ENCODE data around the gene CCDC88B. TPM values are rescaled to one million over a fixed set of nuclear protein-coding genes. Genes with fewer than 3 reads are reported as not detected.

CCDC88B gene
- total and polyA plus RNA-seq, 2 of the 8 experiments (the other 6 are each of a cell fraction or from before 2014, with no cell fraction given), result 5.9 to 12.5 TPM

GRCh38 chr11:64368673-64369074 is 28.7 kb downstream of the CCDC88B start (continued):
- TF ChIP-seq CHD7 (IDR thresholded peaks at IDR 0.05; ENCODE audit: insufficient replicate concordance, low read length), result no peak
- TF ChIP-seq CHD1 (IDR thresholded peaks at IDR 0.05; ENCODE audit: low read depth, low read length), result no peak
- no peak for TF ChIP-seq TEAD4 (IDR thresholded peaks at IDR 0.05; ENCODE audit: low read depth, low read length)
- no peak for TF ChIP-seq TCF12 (IDR thresholded peaks at IDR 0.05; ENCODE audit: low read depth, low read length)
- no peak for TF ChIP-seq RAD21 (IDR thresholded peaks at IDR 0.05 in 1 of 2, conservative IDR thresholded peaks at IDR 0.05 in 1 of 2; ENCODE audit: low read depth in 2 of 2, low read length in 2 of 2)
- TF ChIP-seq MAX (IDR thresholded peaks at IDR 0.05), result no peak
- TF ChIP-seq E2F6 (IDR thresholded peaks at IDR 0.05), result no peak
- no peak for TF ChIP-seq ZNF274 (IDR thresholded peaks at IDR 0.05; ENCODE audit: borderline replicate concordance, extremely low read depth, low read length)
- TF ChIP-seq POLR2A (IDR thresholded peaks at IDR 0.05; ENCODE audit: control extremely low read depth in 1 of 2, low read depth in 2 of 2, low read length in 2 of 2), result no peak
- no peak for TF ChIP-seq YY1 (IDR thresholded peaks at IDR 0.05; ENCODE audit: low read depth, low read length)
- TF ChIP-seq JUN (IDR thresholded peaks at IDR 0.05; ENCODE audit: low read depth, low read length), result no peak
- TF ChIP-seq EZH2 (IDR thresholded peaks at IDR 0.05; ENCODE audit: low read depth, low read length, severe bottlenecking), result no peak

Data from H1 (cell line).